Measurements from ENCODE around the gene SYNJ2. TPM values are rescaled to one million over a fixed set of nuclear protein-coding genes. Genes with fewer than 3 reads are reported as not detected.

SYNJ2 gene
- total RNA-seq, 2 experiments from 2014 or later: 34.6 to 38.0 TPM

GRCh38 chr6:158073776-158074175, 92.1 kb downstream of the SYNJ2 start:
- Mint-ChIP-seq H3K36me3 (ENCODE audit: low read depth) (peaks cover 81% of the 10 kb centered on the region), H3K4me3 (no peak overlapping the region), H3K27me3 (no peaks in the 10 kb centered on the region), H3K9me3 (no peaks in the 10 kb centered on the region), H3K4me1 (ENCODE audit: low read depth) (peaks cover 6% of the 10 kb centered on the region), H3K27ac (no peak overlapping the region)
- Histone ChIP-seq H3K4me3 (ENCODE audit: low read length) (no peak overlapping the region), H3K4me1 (ENCODE audit: insufficient read depth, low read length) (peaks cover 14% of the 10 kb centered on the region), H3K27me3 (ENCODE audit: control insufficient read depth in 1 of 2, insufficient read depth in 2 of 2, low read length in 2 of 2) (no peaks in the 10 kb centered on the region), H3K9me3 (ENCODE audit: control insufficient read depth in 1 of 2, insufficient read depth in 1 of 2, low read length in 2 of 2) (no peaks in the 10 kb centered on the region), H3K27ac (ENCODE audit: low read depth in 1 of 2, low read length in 2 of 2) (no peak overlapping the region), H3K36me3 (ENCODE audit: insufficient read depth, low read length) (peaks cover 52% of the 10 kb centered on the region)
- ATAC-seq (ENCODE audit: poor library complexity): no peak
- TF ChIP-seq CTCF (IDR thresholded peaks at IDR 0.05): no peak
- no peak for DNase-seq
- intact Hi-C loops (cut with DNase I, micrococcal nuclease): loop anchor here (2.0 to 10.0 kb wide), 6 partner anchors 46 to 759 kb away; partner anchors contain the start of gene SYNJ2 (in 1 of the 2)
- POLR2A ChIA-PET: interaction anchor here (1.2 kb wide), 1 partner anchor 47 kb away, joined by 3 read pairs; no protein-coding TSS in a partner anchor
- CTCF ChIA-PET: interaction anchor here (2.6 kb wide), 1 partner anchor 47 kb away, joined by 13 read pairs; no protein-coding TSS in a partner anchor

GRCh38 chr6:158076548-158076947, 94.9 kb downstream of the SYNJ2 start:
- Histone ChIP-seq H3K27ac (ENCODE audit: low read depth in 1 of 2, low read length in 2 of 2) (no peak overlapping the region), H3K9me3 (ENCODE audit: control insufficient read depth in 1 of 2, insufficient read depth in 1 of 2, low read length in 2 of 2) (no peaks in the 10 kb centered on the region), H3K27me3 (ENCODE audit: control insufficient read depth in 1 of 2, insufficient read depth in 2 of 2, low read length in 2 of 2) (no peaks in the 10 kb centered on the region), H3K36me3 (ENCODE audit: insufficient read depth, low read length) (peaks cover 55% of the 10 kb centered on the region), H3K4me3 (ENCODE audit: low read length) (no peak overlapping the region), H3K4me1 (ENCODE audit: insufficient read depth, low read length) (peaks cover 8% of the 10 kb centered on the region)
- Mint-ChIP-seq H3K27me3 (no peaks in the 10 kb centered on the region), H3K9me3 (no peaks in the 10 kb centered on the region), H3K4me3 (no peak overlapping the region), H3K36me3 (ENCODE audit: low read depth) (peaks cover 84% of the 10 kb centered on the region), H3K27ac (no peak overlapping the region), H3K4me1 (ENCODE audit: low read depth) (peaks cover 6% of the 10 kb centered on the region)
- DNase-seq (no peak), ATAC-seq (ENCODE audit: poor library complexity) (no peak)
- ChIA-PET CTCF (no interaction called here), POLR2A (no interaction called here)
- intact Hi-C loops (cut with DNase I, micrococcal nuclease): loop anchor here in 1 of 2 experiments (10.0 kb wide), 1 partner anchor 762 kb away; no protein-coding TSS in a partner anchor
- TF ChIP-seq CTCF (IDR thresholded peaks at IDR 0.05): no peak

DNA sequence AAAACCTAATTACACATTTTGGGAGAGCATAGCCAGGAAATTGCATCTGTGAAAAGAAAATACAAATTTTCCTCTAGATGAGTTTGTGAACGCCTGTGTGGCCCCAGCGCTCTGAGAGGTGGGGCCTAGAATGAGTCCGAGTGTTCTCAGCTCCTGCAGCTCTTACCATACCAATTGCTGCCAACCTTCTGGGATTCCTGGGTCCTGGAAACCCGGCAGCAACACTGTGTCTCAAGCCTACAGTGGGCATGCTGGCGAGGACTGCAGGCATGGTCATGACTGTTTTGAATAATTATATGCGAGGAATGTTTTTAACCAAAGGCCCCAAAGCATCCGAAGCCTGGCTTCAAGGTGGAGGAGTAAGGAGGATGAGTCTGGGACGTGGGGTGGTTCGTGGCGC, 96.0 kb downstream of the SYNJ2 start:
- H3K27ac ChIP-seq (ENCODE audit: low read depth in 1 of 2, low read length in 2 of 2): no peak overlapping the region
- no peak overlapping the region for H3K4me3 ChIP-seq (ENCODE audit: low read length)
- ATAC-seq (ENCODE audit: poor library complexity): no peak
- no peak for TF ChIP-seq CTCF (IDR thresholded peaks at IDR 0.05)
- no peaks in the 10 kb centered on the region for H3K4me1 Mint-ChIP-seq (ENCODE audit: low read depth)
- H3K4me1 ChIP-seq (ENCODE audit: insufficient read depth, low read length): no peaks in the 10 kb centered on the region
- H3K27me3 ChIP-seq (ENCODE audit: control insufficient read depth in 1 of 2, insufficient read depth in 2 of 2, low read length in 2 of 2): no peaks in the 10 kb centered on the region
- H3K9me3 ChIP-seq (ENCODE audit: control insufficient read depth in 1 of 2, insufficient read depth in 1 of 2, low read length in 2 of 2): no peaks in the 10 kb centered on the region
- ChIA-PET CTCF (no interaction called here), POLR2A (no interaction called here)
- no peak overlapping the region for H3K27ac Mint-ChIP-seq
- intact Hi-C loops (cut with DNase I, micrococcal nuclease): loop anchor here in 1 of 2 experiments (10.0 kb wide), 1 partner anchor 763 kb away; no protein-coding TSS in a partner anchor
- no peak overlapping the region for H3K4me3 Mint-ChIP-seq
- no peaks in the 10 kb centered on the region for H3K27me3 Mint-ChIP-seq
- H3K36me3 Mint-ChIP-seq (ENCODE audit: low read depth): peaks cover 83% of the 10 kb centered on the region
- H3K36me3 ChIP-seq (ENCODE audit: insufficient read depth, low read length): peaks cover 56% of the 10 kb centered on the region
- no peak for DNase-seq
- H3K9me3 Mint-ChIP-seq: no peaks in the 10 kb centered on the region

All from CD4-positive, alpha-beta T cell (primary cell).